OCI-LY1 (cell line): ENCODE results near the gene RDH5.

Experiments
- H2AFZ ChIP-seq: fragments of 200-600 bp; sonication (generic), shearing (Covaris generic); 2 replicates; pipeline ENCODE4 v1.6.0; 2014; ENCODE audit warnings: antibody characterized with exemption, mild to moderate bottlenecking, low read length
- H3F3A ChIP-seq: fragments of 200-600 bp; sonication (generic), shearing (Covaris generic); 2 replicates; pipeline ENCODE4 v1.6.0; 2014; ENCODE audit warnings: mild to moderate bottlenecking, antibody characterized with exemption, low read length, moderate library complexity; ENCODE audit not compliant: insufficient read depth
- H3K27ac ChIP-seq: fragments of 200-600 bp; sonication (generic); 2 replicates; pipeline ENCODE4 v1.5.1; 2014; ENCODE audit warnings: low read length, mixed run types, mild to moderate bottlenecking, low read depth; ENCODE audit not compliant: poor library complexity, severe bottlenecking
- H3K27me3 ChIP-seq: fragments of 200-600 bp; sonication (generic); 2 replicates; pipeline ENCODE4 v1.6.0; 2014; ENCODE audit warnings: antibody characterized with exemption, mild to moderate bottlenecking, low read length, moderate library complexity; ENCODE audit not compliant: insufficient read depth
- H3K36me3 ChIP-seq: fragments of 200-600 bp; sonication (generic); 2 replicates; pipeline ENCODE4 v1.6.1; 2014; ENCODE audit warnings: mild to moderate bottlenecking, antibody characterized with exemption, low read length, moderate library complexity, mixed read lengths; ENCODE audit not compliant: insufficient read depth
- H3K4me1 ChIP-seq: fragments of 200-600 bp; sonication (generic); 2 replicates; pipeline ENCODE4 v1.5.1; 2014; ENCODE audit warnings: mild to moderate bottlenecking, low read length, moderate library complexity; ENCODE audit not compliant: insufficient read depth, severe bottlenecking
- H3K4me2 ChIP-seq: fragments of 200-600 bp; sonication (generic), shearing (Covaris generic); 2 replicates; pipeline ENCODE4 v1.6.1; 2014; ENCODE audit warnings: low read length
- H3K4me3 ChIP-seq: fragments of 200-600 bp; sonication (generic); 2 replicates; pipeline ENCODE4 v1.5.1; 2014; ENCODE audit warnings: low read length, low read depth, mild to moderate bottlenecking, mixed read lengths; ENCODE audit not compliant: poor library complexity, severe bottlenecking
- H3K79me2 ChIP-seq: fragments of 200-600 bp; shearing (Covaris generic); 2 replicates; pipeline ENCODE4 v1.6.1; 2016; ENCODE audit warnings: mixed run types, low read length, mixed read lengths; ENCODE audit not compliant: insufficient read depth
- H3K9ac ChIP-seq: fragments of 200-600 bp; sonication (generic), shearing (Covaris generic); 2 replicates; pipeline ENCODE4 v1.6.1; 2014; ENCODE audit warnings: mild to moderate bottlenecking, low read length, mixed read lengths
- H3K9me2 ChIP-seq: fragments of 200-600 bp; sonication (generic), shearing (Covaris generic); 2 replicates; pipeline ENCODE4 v1.6.1; 2014; ENCODE audit warnings: low read depth, mild to moderate bottlenecking, low read length, mixed read lengths
- H3K9me3 ChIP-seq: fragments of 200-600 bp; shearing (Covaris generic); 2 replicates; pipeline ENCODE4 v1.6.1; 2014; ENCODE audit warnings: low read length, mixed read lengths
- H4K20me1 ChIP-seq: fragments of 200-600 bp; sonication (generic), shearing (Covaris generic); 2 replicates; pipeline ENCODE4 v1.6.0; 2016; ENCODE audit warnings: mild to moderate bottlenecking, low read length; ENCODE audit not compliant: insufficient read depth
- CTCF ChIP-seq: fragments of 200-600 bp; sonication (generic), shearing (Covaris generic); IDR thresholded peaks from 2 replicates; pipeline ENCODE4 v1.5.1; 2017; ENCODE audit warnings: mild to moderate bottlenecking, antibody characterized with exemption, low read length, moderate library complexity, mixed read lengths
- EZH2 ChIP-seq: fragments of 200-600 bp; sonication (generic), shearing (Covaris generic); IDR thresholded peaks from 2 replicates; pipeline ENCODE4 v1.8.0; 2017; ENCODE audit warnings: borderline replicate concordance, mixed run types, mild to moderate bottlenecking, antibody characterized with exemption, low read length, moderate library complexity, mixed read lengths

RDH5 gene, protein sequence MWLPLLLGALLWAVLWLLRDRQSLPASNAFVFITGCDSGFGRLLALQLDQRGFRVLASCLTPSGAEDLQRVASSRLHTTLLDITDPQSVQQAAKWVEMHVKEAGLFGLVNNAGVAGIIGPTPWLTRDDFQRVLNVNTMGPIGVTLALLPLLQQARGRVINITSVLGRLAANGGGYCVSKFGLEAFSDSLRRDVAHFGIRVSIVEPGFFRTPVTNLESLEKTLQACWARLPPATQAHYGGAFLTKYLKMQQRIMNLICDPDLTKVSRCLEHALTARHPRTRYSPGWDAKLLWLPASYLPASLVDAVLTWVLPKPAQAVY

DNA sequence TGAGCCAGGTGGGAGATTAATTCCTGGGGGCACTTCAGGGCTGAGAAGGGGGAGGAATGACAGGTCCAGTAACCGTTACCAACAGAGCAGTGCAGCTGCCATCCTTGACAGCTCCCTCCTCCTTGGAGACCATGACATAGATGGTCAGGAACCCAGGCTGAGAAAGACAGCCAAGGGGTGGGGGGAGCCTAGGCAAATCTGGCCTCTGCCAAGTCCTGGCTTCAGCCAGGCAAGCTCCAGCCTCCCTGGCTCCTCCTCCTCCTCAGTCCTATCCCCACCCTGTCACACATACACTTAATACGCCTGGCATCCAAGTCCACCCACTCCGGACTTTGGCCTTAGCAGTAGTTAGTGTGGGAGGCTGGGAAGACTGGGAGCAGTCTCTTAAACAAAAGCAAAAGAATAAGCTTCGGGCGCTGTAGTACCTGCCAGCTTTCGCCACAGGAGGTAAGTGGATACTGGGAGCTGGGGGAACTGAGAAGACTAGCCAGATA lies at the start of gene RDH5:
Gene RDH5, plus strand, starts transcription at position 323 of the 494 bp plus-strand sequence. CDS start 792 bp downstream, outside the sequence.
- Histone ChIP-seq H3K9me2 (no peaks in the 10 kb centered on the region), H3K9ac (no peak within 1 kb of the TSS), H3K4me1 (peaks cover 46% of the 10 kb centered on the region), H3F3A (peaks cover under 1% of the 10 kb centered on the region; the same call in 1 of the 2 replicates), H4K20me1 (no peaks in the 10 kb centered on the region), H3K36me3 (no peaks in the 10 kb centered on the region), H3K27ac (no peak within 1 kb of the TSS), H3K79me2 (no peaks in the 10 kb centered on the region), H2AFZ (no peak within 1 kb of the TSS), H3K4me2 (no peak within 1 kb of the TSS), H3K9me3 (no peaks in the 10 kb centered on the region), H3K27me3 (no peaks in the 10 kb centered on the region), H3K4me3 (no peak within 1 kb of the TSS)
- TF ChIP-seq EZH2 (no peak), CTCF (no peak)

GRCh38 chr12:55671746-55672145 lies 48.4 kb upstream of the RDH5 start:
- no peaks in the 10 kb centered on the region for H3F3A ChIP-seq
- H3K4me2 ChIP-seq: no peak overlapping the region
- no peak overlapping the region for H3K9ac ChIP-seq
- H3K36me3 ChIP-seq: no peaks in the 10 kb centered on the region
- no peaks in the 10 kb centered on the region for H3K9me2 ChIP-seq
- no peaks in the 10 kb centered on the region for H3K79me2 ChIP-seq
- peaks cover 8% of the 10 kb centered on the region for H3K4me1 ChIP-seq
- H3K27ac ChIP-seq: no peak overlapping the region
- H3K4me3 ChIP-seq: no peak overlapping the region
- H4K20me1 ChIP-seq: no peaks in the 10 kb centered on the region
- 0 out of 2 replicates have a peak, but pooled peaks cover 3% of the 10 kb centered on the region for H3K27me3 ChIP-seq
- no peak for TF ChIP-seq EZH2
- TF ChIP-seq CTCF: no peak
- H2AFZ ChIP-seq: no peak overlapping the region
- H3K9me3 ChIP-seq: no peaks in the 10 kb centered on the region

GRCh38 chr12:55673638-55674037 lies 46.6 kb upstream of the RDH5 start:
- no peaks in the 10 kb centered on the region for H3K36me3 ChIP-seq
- H3K79me2 ChIP-seq: no peaks in the 10 kb centered on the region
- H2AFZ ChIP-seq: peak overlapping the region; percentile 96
- H3K27me3 ChIP-seq: no peaks in the 10 kb centered on the region
- H3K4me2 ChIP-seq: peak overlapping the region; percentile 26; the same call in 1 of the 2 replicates
- H3K27ac ChIP-seq: no peak overlapping the region
- no peaks in the 10 kb centered on the region for H3K9me2 ChIP-seq
- H3K4me3 ChIP-seq: no peak overlapping the region
- peaks cover 8% of the 10 kb centered on the region for H3K4me1 ChIP-seq
- no peaks in the 10 kb centered on the region for H3K9me3 ChIP-seq
- no peaks in the 10 kb centered on the region for H4K20me1 ChIP-seq
- no peaks in the 10 kb centered on the region for H3F3A ChIP-seq
- no peak overlapping the region for H3K9ac ChIP-seq
- TF ChIP-seq CTCF (no peak), EZH2 (no peak)
